Measurements from ENCODE around the gene WDR73. TPM values are rescaled to one million over a fixed set of nuclear protein-coding genes. Genes with fewer than 3 reads are reported as not detected.

WDR73 gene
- total and polyA plus RNA-seq, 2 of the 8 experiments (the other 6 are each of a cell fraction or from before 2014, with no cell fraction given) = 22.7 to 23.1 TPM

GRCh38 chr15:84629033-84629432 lies 25.1 kb downstream of the WDR73 start (continued):
- TF ChIP-seq CHD7 (IDR thresholded peaks at IDR 0.05; ENCODE audit: insufficient replicate concordance, low read length) = no peak
- TF ChIP-seq, protein P1, sequence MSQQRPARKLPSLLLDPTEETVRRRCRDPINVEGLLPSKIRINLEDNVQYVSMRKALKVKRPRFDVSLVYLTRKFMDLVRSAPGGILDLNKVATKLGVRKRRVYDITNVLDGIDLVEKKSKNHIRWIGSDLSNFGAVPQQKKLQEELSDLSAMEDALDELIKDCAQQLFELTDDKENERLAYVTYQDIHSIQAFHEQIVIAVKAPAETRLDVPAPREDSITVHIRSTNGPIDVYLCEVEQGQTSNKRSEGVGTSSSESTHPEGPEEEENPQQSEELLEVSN (IDR thresholded peaks at IDR 0.05) = no peak
- no peak for TF ChIP-seq ZNF274 (IDR thresholded peaks at IDR 0.05; ENCODE audit: borderline replicate concordance, extremely low read depth, low read length)
- no peak for TF ChIP-seq RAD21 (IDR thresholded peaks at IDR 0.05 in 1 of 2, conservative IDR thresholded peaks at IDR 0.05 in 1 of 2; ENCODE audit: low read depth in 2 of 2, low read length in 2 of 2)
- TF ChIP-seq POU5F1 (IDR thresholded peaks at IDR 0.05; ENCODE audit: low read depth, low read length) = no peak
- no peak for TF ChIP-seq RXRA (IDR thresholded peaks at IDR 0.05; ENCODE audit: insufficient read depth, low read depth, low read length)
- no peak for TF ChIP-seq GTF2F1 (IDR thresholded peaks at IDR 0.05; ENCODE audit: borderline replicate concordance, low read depth, low read length)
- no peak for TF ChIP-seq JUND (IDR thresholded peaks at IDR 0.05; ENCODE audit: low read length)
- no peak for TF ChIP-seq JUN (IDR thresholded peaks at IDR 0.05; ENCODE audit: low read depth, low read length)
- no peak for TF ChIP-seq CHD1 (IDR thresholded peaks at IDR 0.05; ENCODE audit: low read depth, low read length)
